GM19099 (cell line): ENCODE results near the gene LEMD2.

Experiments
- POLR2A ChIP-seq: IDR thresholded peaks from 3 replicates; pipeline ENCODE4 v1.6.1; 2011; ENCODE audit warnings: low read depth; ENCODE audit not compliant: insufficient read length; ENCODE audit errors: extremely low read depth

Gene LEMD2

DNA sequence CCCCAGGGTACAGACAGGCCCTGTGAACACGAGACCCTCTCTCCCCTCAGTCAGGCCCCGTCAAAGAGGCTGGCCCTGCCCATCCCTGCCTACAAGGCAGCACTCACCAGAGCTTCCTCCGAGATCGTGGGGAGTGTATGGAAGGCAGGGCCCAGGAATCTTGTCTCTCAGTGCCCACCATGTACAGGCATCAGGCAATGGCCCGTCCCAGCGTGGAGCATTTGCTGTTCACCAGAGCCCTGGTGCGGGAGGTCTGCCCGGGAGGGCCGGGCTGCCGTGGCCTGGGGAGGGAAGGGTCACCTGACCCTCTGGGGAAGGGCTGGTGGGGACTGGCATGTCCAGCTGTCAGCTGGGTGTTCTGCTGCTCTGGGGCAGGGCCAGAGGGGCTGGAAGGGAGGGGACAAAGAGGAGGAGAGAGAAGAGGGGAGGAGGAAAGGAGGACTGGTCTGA, 42.3 kb downstream of the LEMD2 start, which contains the start of gene IP6K3:
Gene IP6K3, minus strand, starts transcription at position 255 of the 450 bp plus-strand sequence. CDS start 11,429 bp downstream, outside the sequence.
- TF ChIP-seq POLR2A = no peak

DNA sequence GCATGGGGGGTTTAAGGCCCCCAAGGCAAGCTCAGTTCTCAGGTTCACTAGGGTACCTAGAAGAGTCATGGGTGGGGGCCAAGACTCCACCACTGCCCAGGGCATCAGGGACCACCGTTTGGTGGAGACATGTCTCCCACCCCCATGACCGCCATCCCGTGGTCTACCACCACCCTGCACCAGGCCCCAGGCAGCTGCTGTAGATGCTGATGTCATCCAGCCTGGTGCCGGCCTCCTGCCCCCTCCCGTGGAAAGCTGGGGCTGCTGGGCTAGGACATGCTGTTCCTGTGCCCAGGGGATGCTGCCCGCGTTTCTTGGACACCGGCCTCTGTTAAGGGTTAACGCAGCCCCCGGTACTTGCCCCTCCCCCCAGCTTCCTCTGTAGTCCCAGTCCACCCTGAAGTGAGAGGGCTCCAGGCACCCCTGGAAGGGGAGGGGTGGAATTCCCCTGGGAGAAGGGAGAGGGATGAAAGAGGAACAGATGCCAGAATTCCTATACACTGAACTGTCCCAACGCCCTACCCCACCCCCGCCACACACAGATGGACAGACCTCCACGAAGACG, 42.8 kb downstream of the LEMD2 start:
- no peak for TF ChIP-seq POLR2A

- no peak for TF ChIP-seq POLR2A
Measured at GRCh38 chr6:33745548-33745947, 43.4 kb downstream of the LEMD2 start.

GRCh38 chr6:33744895-33745546, 43.9 kb downstream of the LEMD2 start:
- no peak for TF ChIP-seq POLR2A

GRCh38 chr6:33744001-33744848, 44.7 kb downstream of the LEMD2 start:
- no peak for TF ChIP-seq POLR2A

DNA sequence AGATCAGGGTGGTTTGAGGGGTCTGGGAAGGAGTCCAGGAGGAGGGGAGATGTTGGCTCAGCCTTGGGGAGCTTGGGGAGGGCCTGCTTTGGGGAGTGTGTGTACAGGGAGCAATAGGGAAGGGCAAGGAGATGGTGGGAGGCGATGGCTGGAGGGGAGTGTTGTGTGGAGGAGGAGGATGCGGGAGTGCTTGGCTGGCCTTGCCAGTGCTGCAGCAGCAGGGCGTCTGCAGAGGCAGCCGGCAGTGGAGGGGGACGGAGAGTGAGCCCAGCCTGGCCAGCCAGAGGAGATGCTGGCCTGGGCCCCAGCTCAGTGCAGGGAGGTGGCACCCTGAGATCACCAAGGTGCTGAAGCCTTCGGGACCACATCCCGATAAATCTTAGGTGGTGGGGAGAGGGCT, 46.1 kb downstream of the LEMD2 start:
- no peak for TF ChIP-seq POLR2A

DNA sequence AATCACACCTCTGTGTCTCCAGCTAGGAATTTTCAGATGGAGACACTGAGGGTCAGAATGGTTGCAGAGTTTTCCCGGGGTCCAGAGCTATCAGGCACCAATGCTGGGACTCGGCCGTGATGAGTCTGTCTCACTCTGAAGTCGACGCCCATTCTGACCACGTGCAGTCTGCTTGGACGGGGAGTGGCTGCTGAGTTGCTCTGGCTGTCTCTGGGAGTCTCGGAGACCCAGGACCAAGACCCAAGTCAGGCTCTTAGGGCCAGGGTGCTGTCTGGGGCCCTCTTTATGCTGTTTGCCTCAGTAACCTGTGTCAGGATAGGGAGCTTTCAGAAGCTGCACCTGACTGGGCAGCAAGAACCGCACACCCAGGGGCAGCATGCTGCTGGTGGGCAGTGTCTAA, 46.8 kb downstream of the LEMD2 start:
- TF ChIP-seq POLR2A = no peak

GRCh38 chr6:33740794-33741193, 48.1 kb downstream of the LEMD2 start:
- no peak for TF ChIP-seq POLR2A

- TF ChIP-seq POLR2A = no peak
Measured at GRCh38 chr6:33740204-33740608, 48.7 kb downstream of the LEMD2 start.

GRCh38 chr6:33739571-33739970, 49.4 kb downstream of the LEMD2 start:
- TF ChIP-seq POLR2A = no peak

- TF ChIP-seq POLR2A = no peak
Measured at GRCh38 chr6:33738879-33739278, 50.1 kb downstream of the LEMD2 start.

GRCh38 chr6:33738153-33738552, 50.8 kb downstream of the LEMD2 start:
- TF ChIP-seq POLR2A = no peak

DNA sequence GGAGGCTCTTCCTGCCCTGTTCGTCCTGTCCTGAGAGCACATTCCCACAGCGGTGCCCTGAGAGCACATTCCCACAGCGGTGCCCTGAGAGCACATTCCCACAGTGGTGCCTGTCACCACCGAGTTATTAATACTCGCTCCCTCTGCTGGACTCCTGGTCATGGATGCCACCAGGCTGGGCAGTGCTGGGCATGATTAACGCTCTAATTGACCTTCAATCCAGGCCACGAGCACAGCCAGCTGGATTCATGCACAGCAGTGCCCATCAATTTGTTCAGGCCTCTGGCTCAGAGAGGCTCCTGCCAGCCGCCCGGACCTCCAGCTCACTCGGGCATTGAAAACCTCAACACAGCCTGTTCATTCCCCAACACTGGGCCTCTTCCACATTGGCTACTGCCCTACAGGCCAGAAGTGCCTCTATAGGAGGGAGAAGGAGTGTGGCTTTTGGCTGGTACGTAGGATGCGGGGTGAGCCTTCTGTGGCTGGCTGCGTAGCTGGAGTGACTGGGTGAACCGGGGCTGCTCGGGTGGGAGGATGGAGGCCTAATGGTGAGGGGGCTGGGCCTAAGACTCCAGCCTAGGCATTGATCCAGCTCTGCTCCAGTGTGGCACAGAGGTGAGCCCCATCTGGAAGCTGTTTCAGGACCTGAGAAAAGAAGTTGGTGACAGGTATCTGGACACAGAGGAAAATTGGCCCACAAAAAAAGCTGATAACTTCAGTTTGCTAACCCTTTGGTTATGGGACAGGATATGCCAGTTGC, 51.5 kb downstream of the LEMD2 start:
- no peak for TF ChIP-seq POLR2A

DNA sequence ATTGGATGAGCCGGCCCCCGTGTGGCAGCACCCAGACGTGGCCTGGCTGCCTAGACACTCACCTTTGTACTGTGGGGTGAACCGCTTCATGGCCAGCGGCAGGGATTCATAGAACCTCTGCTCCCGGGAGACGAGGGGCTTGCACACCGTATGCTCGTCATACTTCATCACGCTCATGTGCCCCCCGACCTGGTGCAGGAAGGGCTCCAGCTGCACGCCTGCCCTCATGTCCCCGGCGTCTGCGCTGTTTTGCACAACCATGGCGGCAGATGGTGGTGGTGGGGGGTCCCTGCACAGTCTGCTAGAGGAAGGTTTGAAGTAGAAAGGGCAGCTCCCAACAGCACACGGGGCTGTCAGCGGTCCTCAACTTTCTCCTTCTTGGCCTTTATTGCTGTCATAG, 53.7 kb downstream of the LEMD2 start:
- no peak for TF ChIP-seq POLR2A

DNA sequence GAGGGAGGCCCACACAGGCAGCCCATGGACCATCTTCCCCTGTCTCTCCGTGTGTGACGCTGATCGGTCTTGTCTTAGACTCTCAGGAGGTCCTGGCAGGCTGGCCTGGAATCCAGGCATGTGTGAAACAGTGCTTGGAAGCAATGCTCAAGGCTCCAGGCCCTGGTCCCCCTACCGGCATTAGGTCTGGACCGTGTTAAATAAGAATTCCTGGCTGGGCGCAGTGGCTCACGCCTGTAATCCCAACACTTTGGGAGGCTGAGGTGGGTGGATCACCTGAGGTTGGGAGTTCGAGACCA, 55.3 kb downstream of the LEMD2 start:
- TF ChIP-seq POLR2A = no peak
